H9 (cell line): ENCODE results near the gene CCDC88C. TPM values are rescaled to one million over a fixed set of nuclear protein-coding genes. Genes with fewer than 3 reads are reported as not detected.

Source experiments
- DNase-seq: peaks from one replicate; pipeline ENCODE4 v3.0.0-alpha.2; 2017
- H2AFZ ChIP-seq: one replicate; pipeline ENCODE4 v1.6.1; 2013; ENCODE audit warnings: mild to moderate bottlenecking, low read length, control low read depth, moderate library complexity
- H2AK5ac ChIP-seq: 2 replicates; pipeline ENCODE4 v1.6.1; 2013; ENCODE audit warnings: low read length, control low read depth, mixed read lengths; ENCODE audit not compliant: insufficient read length
- H2BK120ac ChIP-seq: one replicate; pipeline ENCODE4 v1.6.1; 2013; ENCODE audit warnings: low read depth, mild to moderate bottlenecking, low read length, control low read depth, inconsistent platforms; ENCODE audit not compliant: poor library complexity, severe bottlenecking
- H2BK12ac ChIP-seq: 2 replicates; pipeline ENCODE4 v1.6.1; 2013; ENCODE audit warnings: low read length, control low read depth, mixed read lengths, low read depth; ENCODE audit not compliant: insufficient read length
- H2BK15ac ChIP-seq: 2 replicates; pipeline ENCODE4 v1.6.1; 2013; ENCODE audit warnings: low read depth, low read length, control low read depth
- H2BK20ac ChIP-seq: one replicate; pipeline ENCODE4 v1.6.1; 2013; ENCODE audit warnings: low read depth, mild to moderate bottlenecking, low read length, control low read depth, inconsistent platforms; ENCODE audit not compliant: poor library complexity, severe bottlenecking
- H2BK5ac ChIP-seq: 2 replicates; pipeline ENCODE4 v1.6.1; 2013; ENCODE audit warnings: low read length, control low read depth, mixed read lengths; ENCODE audit not compliant: insufficient read length
- H3K14ac ChIP-seq: 2 replicates; pipeline ENCODE4 v1.6.1; 2013; ENCODE audit warnings: low read length, control low read depth; ENCODE audit not compliant: insufficient read depth
- H3K18ac ChIP-seq: 2 replicates; pipeline ENCODE4 v1.6.1; 2013; ENCODE audit warnings: low read depth, mild to moderate bottlenecking, mixed read lengths, low read length, control low read depth; ENCODE audit not compliant: insufficient read length
- H3K23ac ChIP-seq: 2 replicates; pipeline ENCODE4 v1.6.1; 2013; ENCODE audit warnings: low read length, control low read depth, mixed read lengths, low read depth; ENCODE audit not compliant: insufficient read length
- H3K23me2 ChIP-seq: 2 replicates; pipeline ENCODE4 v1.6.1; 2013; ENCODE audit warnings: low read depth, mild to moderate bottlenecking, mixed read lengths, low read length, control low read depth; ENCODE audit not compliant: insufficient read length, poor library complexity, severe bottlenecking
- H3K27ac ChIP-seq: 2 replicates; pipeline ENCODE4 v1.5.1; 2013; ENCODE audit warnings: low read length, control low read depth, mixed read lengths, low read depth; ENCODE audit not compliant: insufficient read length
- H3K27me3 ChIP-seq: 2 replicates; pipeline ENCODE4 v1.6.1; 2013; ENCODE audit warnings: low read length, control low read depth, inconsistent platforms; ENCODE audit not compliant: insufficient read depth
- H3K4ac ChIP-seq: 2 replicates; pipeline ENCODE4 v1.6.1; 2013; ENCODE audit warnings: low read depth, mild to moderate bottlenecking, control low read depth, inconsistent platforms, low read length, moderate library complexity
- H3K4me1 ChIP-seq: 2 replicates; pipeline ENCODE4 v1.6.1; 2013; ENCODE audit warnings: low read length, control low read depth, inconsistent platforms; ENCODE audit not compliant: insufficient read depth
- H3K4me2 ChIP-seq: 2 replicates; pipeline ENCODE4 v1.6.1; 2013; ENCODE audit warnings: low read length, control low read depth, mixed read lengths; ENCODE audit not compliant: insufficient read length, insufficient read depth
- H3K56ac ChIP-seq: 2 replicates; pipeline ENCODE4 v1.6.1; 2013; ENCODE audit warnings: low read depth, mild to moderate bottlenecking, mixed read lengths, low read length, control low read depth; ENCODE audit not compliant: insufficient read length
- H3K79me1 ChIP-seq: 2 replicates; pipeline ENCODE4 v1.6.1; 2013; ENCODE audit warnings: low read depth, mild to moderate bottlenecking, moderate library complexity, low read length, control low read depth, inconsistent platforms; ENCODE audit not compliant: insufficient read depth, poor library complexity, severe bottlenecking
- H3K79me2 ChIP-seq: 2 replicates; pipeline ENCODE4 v1.6.1; 2013; ENCODE audit warnings: low read length, control low read depth, inconsistent platforms; ENCODE audit not compliant: insufficient read depth
- H3K9ac ChIP-seq: 2 replicates; pipeline ENCODE4 v1.6.1; 2013; ENCODE audit warnings: low read length, control low read depth, mixed read lengths; ENCODE audit not compliant: insufficient read length; ENCODE audit errors: extremely low read depth
- H3K9me3 ChIP-seq: one replicate; pipeline ENCODE4 v1.6.1; 2013; ENCODE audit warnings: low read depth, low read length, inconsistent platforms; ENCODE audit not compliant: control insufficient read depth
- H3T11ph ChIP-seq: one replicate; pipeline ENCODE4 v1.6.1; 2013; ENCODE audit warnings: mild to moderate bottlenecking, low read length, control low read depth, inconsistent platforms
- H4K20me1 ChIP-seq: one replicate; pipeline ENCODE4 v1.6.1; 2013; ENCODE audit not compliant: control insufficient read depth, insufficient read length, insufficient read depth
- H4K5ac ChIP-seq: 2 replicates; pipeline ENCODE4 v1.6.1; 2013; ENCODE audit warnings: low read depth, mild to moderate bottlenecking, mixed read lengths, low read length, control low read depth; ENCODE audit not compliant: insufficient read length
- H4K8ac ChIP-seq: replicated peaks from 2 replicates; pipeline ENCODE4 v1.6.1; 2013; ENCODE audit warnings: low read length, control low read depth, mixed read lengths, low read depth; ENCODE audit not compliant: insufficient read length
- H4K91ac ChIP-seq: 2 replicates; pipeline ENCODE4 v1.6.1; 2013; ENCODE audit warnings: low read depth, mild to moderate bottlenecking, moderate library complexity, mixed read lengths, low read length, control low read depth; ENCODE audit not compliant: insufficient read length
- H3K27ac Mint-ChIP-seq, 3 experiments: 2 replicates in 2 of 3; 3 replicates in 1 of 3; pipeline ENCODE4 v1.8.0; 2020 to 2021; ENCODE audit warnings: mixed read lengths in 3 of 3, mild to moderate bottlenecking in 1 of 3, moderate library complexity in 1 of 3
- H3K27me3 Mint-ChIP-seq: 2 replicates; pipeline ENCODE4 v1.8.0; 2021; ENCODE audit warnings: low read depth, mild to moderate bottlenecking, moderate library complexity, mixed read lengths
- H3K36me3 Mint-ChIP-seq, 3 experiments: 2 replicates in 2 of 3; 3 replicates in 1 of 3; pipeline ENCODE4 v1.8.0; 2020 to 2021; ENCODE audit warnings: low read depth in 3 of 3, mixed read lengths in 3 of 3; ENCODE audit not compliant: insufficient read depth in 1 of 3
- H3K4me1 Mint-ChIP-seq, 2 experiments: 2 replicates each; pipeline ENCODE4 v1.8.0; 2020; ENCODE audit warnings: mixed read lengths in 2 of 2
- H3K4me3 Mint-ChIP-seq, 2 experiments: 2 replicates in 1 of 2; 3 replicates in 1 of 2; pipeline ENCODE4 v1.8.0; 2020 to 2021; ENCODE audit warnings: mild to moderate bottlenecking in 2 of 2, mixed read lengths in 2 of 2, moderate library complexity in 1 of 2
- H3K9me3 Mint-ChIP-seq, 2 experiments: 2 replicates in 1 of 2; 3 replicates in 1 of 2; pipeline ENCODE4 v1.8.0; 2020; ENCODE audit warnings: mild to moderate bottlenecking in 2 of 2, mixed read lengths in 2 of 2, moderate library complexity in 1 of 2
- WGBS: extraction: QIAGEN DNeasy Blood & Tissue Kit; methylation state at CpG from one replicate; pipeline ENCODE4 v1.1.7; 2013; ENCODE audit warnings: missing lambda C conversion rate, low lambda C conversion rate, mixed read lengths; ENCODE audit not compliant: insufficient read length; ENCODE audit errors: extremely low coverage; 5-methylcytosine and 5-hydroxymethylcytosine counted together
- total RNA-seq: library from RNA; stranded (reverse); gene quantifications from 2 replicates; pipeline ENCODE4 v1.2.1, GENCODE V29; 2021
- TF ChIP-seq, protein P1 (sequence below): fragments of 200-600 bp; sonication (generic); conservative IDR thresholded peaks from 3 replicates; pipeline ENCODE4 v1.8.0; 2021; ENCODE audit warnings: antibody characterized with exemption, mild to moderate bottlenecking

The CCDC88C gene
- total RNA-seq, 1 experiment from 2014 or later = 52.4 TPM

DNA sequence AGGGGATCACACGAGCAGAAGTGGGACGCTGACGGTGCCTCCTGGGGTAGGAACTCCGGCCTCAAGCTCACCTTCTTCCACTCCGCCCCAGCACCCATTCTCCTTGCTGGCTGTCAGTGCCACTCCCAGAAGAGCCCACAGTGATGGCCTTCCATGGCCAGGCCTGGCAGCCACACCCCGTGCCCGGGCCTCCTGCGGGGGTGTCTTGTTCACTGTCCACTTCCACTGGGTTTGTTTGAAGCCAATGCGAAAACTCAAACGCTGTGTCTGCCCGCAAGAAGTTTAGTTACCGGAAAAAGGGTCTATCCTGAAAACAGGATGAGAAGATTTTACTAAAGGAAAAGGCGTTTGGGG lies 38.1 kb downstream of the CCDC88C start:
- no peak overlapping the region for H3K23ac ChIP-seq
- H3K27me3 ChIP-seq = no peaks in the 10 kb centered on the region
- no peak for DNase-seq
- no peak overlapping the region for H2AK5ac ChIP-seq
- no peak overlapping the region for H4K91ac ChIP-seq
- Mint-ChIP-seq H3K4me1 (peaks cover 79 to 90% of the 10 kb centered on the region in 2 experiments), H3K4me3 (no peak overlapping the region), H3K9me3 (no peaks in the 10 kb centered on the region), H3K27ac (peak overlapping the region in 1 of 3 experiments; percentile 53; a peak in 3 of 7 replicates), H3K36me3 (peaks cover 0 to 6% (median 0%) of the 10 kb centered on the region in 3 experiments; a peak in 4 of 7 replicates), H3K27me3 (no peaks in the 10 kb centered on the region)
- no peak overlapping the region for H3K4ac ChIP-seq
- no peak overlapping the region for H2BK5ac ChIP-seq
- peaks cover 11% of the 10 kb centered on the region; the same call in 1 of the 2 replicates for H3K4me1 ChIP-seq
- H3K4me2 ChIP-seq = no peak overlapping the region
- no peak overlapping the region for H3K18ac ChIP-seq
- TF ChIP-seq, protein P1, sequence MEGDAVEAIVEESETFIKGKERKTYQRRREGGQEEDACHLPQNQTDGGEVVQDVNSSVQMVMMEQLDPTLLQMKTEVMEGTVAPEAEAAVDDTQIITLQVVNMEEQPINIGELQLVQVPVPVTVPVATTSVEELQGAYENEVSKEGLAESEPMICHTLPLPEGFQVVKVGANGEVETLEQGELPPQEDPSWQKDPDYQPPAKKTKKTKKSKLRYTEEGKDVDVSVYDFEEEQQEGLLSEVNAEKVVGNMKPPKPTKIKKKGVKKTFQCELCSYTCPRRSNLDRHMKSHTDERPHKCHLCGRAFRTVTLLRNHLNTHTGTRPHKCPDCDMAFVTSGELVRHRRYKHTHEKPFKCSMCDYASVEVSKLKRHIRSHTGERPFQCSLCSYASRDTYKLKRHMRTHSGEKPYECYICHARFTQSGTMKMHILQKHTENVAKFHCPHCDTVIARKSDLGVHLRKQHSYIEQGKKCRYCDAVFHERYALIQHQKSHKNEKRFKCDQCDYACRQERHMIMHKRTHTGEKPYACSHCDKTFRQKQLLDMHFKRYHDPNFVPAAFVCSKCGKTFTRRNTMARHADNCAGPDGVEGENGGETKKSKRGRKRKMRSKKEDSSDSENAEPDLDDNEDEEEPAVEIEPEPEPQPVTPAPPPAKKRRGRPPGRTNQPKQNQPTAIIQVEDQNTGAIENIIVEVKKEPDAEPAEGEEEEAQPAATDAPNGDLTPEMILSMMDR = no peak
- no peak overlapping the region for H2BK12ac ChIP-seq
- no peak overlapping the region for H4K5ac ChIP-seq
- no peak overlapping the region for H3T11ph ChIP-seq
- H3K9me3 ChIP-seq = no peaks in the 10 kb centered on the region
- no peak overlapping the region for H2BK15ac ChIP-seq
- H4K8ac ChIP-seq = no peak overlapping the region
- H3K56ac ChIP-seq = no peak overlapping the region
- H3K79me2 ChIP-seq = peaks cover 11% of the 10 kb centered on the region; the same call in 1 of the 2 replicates
- no CpG with 5 or more reads among the region's 13 CpGs for WGBS
- H4K20me1 ChIP-seq = no peaks in the 10 kb centered on the region
- H3K9ac ChIP-seq = no peak overlapping the region
- no peak overlapping the region for H2BK20ac ChIP-seq
- no peaks in the 10 kb centered on the region for H3K23me2 ChIP-seq
- H2AFZ ChIP-seq = no peak overlapping the region
- no peak overlapping the region for H3K27ac ChIP-seq
- H3K14ac ChIP-seq = no peak overlapping the region
- H2BK120ac ChIP-seq = no peak overlapping the region
- peaks cover 3% of the 10 kb centered on the region for H3K79me1 ChIP-seq
